ENCODE results near the gene GATAD2B. TPM values are rescaled to one million over a fixed set of nuclear protein-coding genes. Genes with fewer than 3 reads are reported as not detected.
A peak's percentile ranks its signal among the peaks of the same experiment; 100 is the strongest.

GATAD2B gene
- total and polyA plus RNA-seq, 2 of the 4 experiments (the other 2 are of a cell fraction): 3.8 to 6.2 TPM

- H3K4me2 ChIP-seq (ENCODE audit: low read depth, low read length): no peak overlapping the region
- no peak overlapping the region for H2BK120ac ChIP-seq (ENCODE audit: low read depth, low read length)
- H4K8ac ChIP-seq (ENCODE audit: low read depth in 2 of 2, low read length in 2 of 2): no peak overlapping the region
- no peaks in the 10 kb centered on the region for H3K9me3 ChIP-seq (ENCODE audit: control insufficient read depth, insufficient read depth, low read length)
- no peaks in the 10 kb centered on the region for H3K36me3 ChIP-seq (ENCODE audit: control insufficient read depth, insufficient read depth, low read length)
- POLR2A ChIA-PET (ENCODE audit: unreplicated experiment): no interaction called here
- H2AK9ac ChIP-seq (replicated peaks; ENCODE audit: low read depth, low read length, poor library complexity): no peak overlapping the region
- ATAC-seq (ENCODE audit: low read depth): no peak
- H3K23ac ChIP-seq (ENCODE audit: low read depth, low read length): no peak overlapping the region
- no peak overlapping the region for H3K9ac ChIP-seq (ENCODE audit: low read depth, low read length)
- in situ Hi-C loops (cut with MboI; ENCODE audit: low sequenced_read_pairs): loop anchor here (5.0 kb wide), 1 partner anchor 152 kb away; the partner anchor contains the start of gene DENND4B
- no peaks in the 10 kb centered on the region for H3K27me3 ChIP-seq (ENCODE audit: control insufficient read depth, insufficient read depth, low read length)
- no peak overlapping the region for H3K14ac ChIP-seq (replicated peaks; ENCODE audit: low read depth, low read length)
- intact Hi-C loops (cut with micrococcal nuclease): loop anchor here (10.0 kb wide), 1 partner anchor 129 kb away; the partner anchor contains the start of gene GATAD2B
- no peak overlapping the region for H2BK15ac ChIP-seq (ENCODE audit: low read depth, low read length)
- no peak overlapping the region for H3K56ac ChIP-seq (ENCODE audit: extremely low read depth, insufficient read depth, low read length)
- peaks cover 5% of the 10 kb centered on the region for H3K9me1 ChIP-seq (ENCODE audit: insufficient read depth, low read length)
- H4K91ac ChIP-seq (ENCODE audit: insufficient read depth, low read depth, low read length): no peak overlapping the region
- no peak overlapping the region for H3K18ac ChIP-seq (ENCODE audit: low read depth, low read length)
- no peak overlapping the region for H2AFZ ChIP-seq (replicated peaks; ENCODE audit: low read length, poor library complexity)
- dilution Hi-C loops (cut with HindIII; ENCODE audit: low sequenced_read_pairs, unreplicated experiment): no loop called here
- H2AK5ac ChIP-seq (ENCODE audit: low read depth, low read length): 0 out of 2 replicates have a peak overlapping the region, but pooled peaks have one; percentile 28
- H3K27ac ChIP-seq (ENCODE audit: insufficient read depth, low read length): no peak overlapping the region
- no peak overlapping the region for H2BK5ac ChIP-seq (ENCODE audit: low read depth, low read length, poor library complexity, severe bottlenecking)
- BruUV-seq (replicated peaks): no TSS peak
- TF ChIP-seq NFE2L2 (IDR thresholded peaks at IDR 0.05; ENCODE audit: low read depth, low read length): no peak
- TF ChIP-seq SMC3 (IDR thresholded peaks at IDR 0.05; ENCODE audit: low read depth, low read length): no peak
- TF ChIP-seq POLR2A (IDR thresholded peaks at IDR 0.05; ENCODE audit: low read depth, low read length): no peak
- no peak for TF ChIP-seq CEBPB (IDR thresholded peaks at IDR 0.05; ENCODE audit: low read depth, low read length)
- no peak for TF ChIP-seq FOS (IDR thresholded peaks at IDR 0.05; ENCODE audit: low read depth, low read length)
- TF ChIP-seq MAFK (IDR thresholded peaks at IDR 0.05; ENCODE audit: low read depth, low read length): no peak
- TF ChIP-seq CTCF (conservative IDR thresholded peaks at IDR 0.05; ENCODE audit: low read depth, low read length): no peak
- TF ChIP-seq RCOR1 (IDR thresholded peaks at IDR 0.05; ENCODE audit: insufficient replicate concordance, low read length): no peak
- TF ChIP-seq MXI1 (IDR thresholded peaks at IDR 0.05; ENCODE audit: borderline replicate concordance, low read depth, low read length): no peak
- TF ChIP-seq USF2 (IDR thresholded peaks at IDR 0.05; ENCODE audit: low read depth, low read length): no peak
- H3K4me3 ChIP-seq (ENCODE audit: insufficient read depth, low read depth, low read length): no peak overlapping the region
- no peak overlapping the region for H4K5ac ChIP-seq (ENCODE audit: low read depth, low read length)
- CTCF ChIA-PET: no interaction called here
- no peak for DNase-seq
- 80% methylated on average over 8 of the region's 18 CpGs; no CpG with 5 or more reads in 1 of the 2 experiments for WGBS, 2 experiments (ENCODE audit: extremely low coverage in 2 of 2, insufficient read length in 1 of 2)
- H3K79me1 ChIP-seq (ENCODE audit: low read depth in 1 of 2, low read length in 2 of 2): 0 out of 4 replicates have a peak, but pooled peaks cover 0 to 3% of the 10 kb centered on the region in 2 experiments
- no peaks in the 10 kb centered on the region for H4K20me1 ChIP-seq (ENCODE audit: insufficient read depth, low read length)
- H2BK20ac ChIP-seq (ENCODE audit: low read depth, low read length): no peak overlapping the region
- peaks cover 3% of the 10 kb centered on the region for H3K4me1 ChIP-seq (ENCODE audit: control insufficient read depth, insufficient read depth, low read length)
- peak overlapping the region; percentile 29; the same call in 1 of the 2 replicates for H3K4ac ChIP-seq (ENCODE audit: low read depth, low read length)
These were observed 127.4 kb downstream of the GATAD2B start for GRCh38 chr1:153795330-153795837.
